PC-3 (cell line): ENCODE measurements around the gene KCNG2. TPM values are rescaled to one million over a fixed set of nuclear protein-coding genes. Genes with fewer than 3 reads are reported as not detected.

ENCODE experiments used
- ATAC-seq: fragments of 200-7000 bp; cut with Tn5 transposase; 2 replicates; pipeline ENCODE4 v1.9.1; 2020; ENCODE audit warnings: mild to moderate bottlenecking, moderate library complexity
- BruUV-seq: library from RNA; stranded (reverse); fragments of 400-500 nt; replicated peaks from 2 replicates; lab custom pipeline; 2021; lab: Mats Ljungman, UMichigan
- CTCF ChIA-PET: fragments of 300-600 bp; sonication (Branson Sonifier 250); formaldehyde crosslinking; loops from one replicate; lab custom pipeline; 2022; ENCODE audit warnings: antibody characterized with exemption; lab: Charles Lee
- POLR2A ChIA-PET: fragments of 300-600 bp; sonication (Branson Sonifier 250); formaldehyde crosslinking; loops from one replicate; lab custom pipeline; 2022; ENCODE audit warnings: antibody characterized with exemption; ENCODE audit not compliant: unreplicated experiment; lab: Charles Lee
- DNase-seq: peaks from one replicate; pipeline ENCODE4 v3.0.0-alpha.2; 2015
- H2AFZ ChIP-seq: fragments of 300-600 bp; sonication (generic); 2 replicates; pipeline ENCODE4 v1.6.0; 2016; ENCODE audit warnings: antibody characterized with exemption, low read length
- H3F3A ChIP-seq: fragments of 300-600 bp; sonication (generic); one replicate; pipeline ENCODE4 v1.6.0; 2017; ENCODE audit warnings: antibody characterized with exemption, low read length, control low read depth, mild to moderate bottlenecking; ENCODE audit not compliant: unreplicated experiment
- H3K27ac ChIP-seq: fragments of 300-600 bp; sonication (generic); 2 replicates; pipeline ENCODE4 v1.5.1; 2016; ENCODE audit warnings: mild to moderate bottlenecking, low read length
- H3K27me3 ChIP-seq: fragments of 300-600 bp; sonication (generic); 2 replicates; pipeline ENCODE4 v1.6.1; 2016; ENCODE audit warnings: low read length, mixed read lengths
- H3K36me3 ChIP-seq: fragments of 300-600 bp; sonication (generic); 2 replicates; pipeline ENCODE4 v1.6.1; 2016; ENCODE audit warnings: low read depth, mixed run types, low read length, mixed read lengths
- H3K4me1 ChIP-seq: fragments of 300-600 bp; sonication (generic); 2 replicates; pipeline ENCODE4 v1.5.1; 2016; ENCODE audit warnings: low read length; ENCODE audit not compliant: insufficient read depth
- H3K4me2 ChIP-seq: fragments of 300-600 bp; sonication (generic); 2 replicates; pipeline ENCODE4 v1.6.0; 2016; ENCODE audit warnings: low read length
- H3K4me3 ChIP-seq: fragments of 300-600 bp; sonication (generic); 2 replicates; pipeline ENCODE4 v1.5.1; 2016; ENCODE audit warnings: mild to moderate bottlenecking, low read length, mixed read lengths
- H3K79me2 ChIP-seq: fragments of 300-600 bp; sonication (generic); 2 replicates; pipeline ENCODE4 v1.6.1; 2017; ENCODE audit warnings: low read length, mixed read lengths
- H3K9ac ChIP-seq: fragments of 300-600 bp; sonication (generic); 2 replicates; pipeline ENCODE4 v1.6.0; 2016; ENCODE audit warnings: mild to moderate bottlenecking, low read length
- H3K9me2 ChIP-seq: fragments of 300-600 bp; sonication (generic); replicated peaks from 2 replicates; pipeline ENCODE4 v1.6.1; 2016; ENCODE audit warnings: mixed run types, low read length, mixed read lengths
- H3K9me3 ChIP-seq: fragments of 300-600 bp; sonication (generic); 2 replicates; pipeline ENCODE4 v1.6.1; 2016; ENCODE audit warnings: low read length, mixed read lengths
- H4K20me1 ChIP-seq: fragments of 300-600 bp; sonication (generic); 2 replicates; pipeline ENCODE4 v1.6.1; 2016; ENCODE audit warnings: low read length, mixed read lengths
- EZH2 ChIP-seq: fragments of 300-600 bp; sonication (generic); IDR thresholded peaks from one replicate; pipeline ENCODE4 v1.6.1; 2017; ENCODE audit warnings: antibody characterized with exemption, mild to moderate bottlenecking, low read length; ENCODE audit not compliant: unreplicated experiment
- EZH2phosphoT487 ChIP-seq: fragments of 300-600 bp; sonication (generic); IDR thresholded peaks from 2 replicates; pipeline ENCODE4 v1.6.1; 2018; ENCODE audit warnings: mild to moderate bottlenecking, antibody characterized with exemption, low read length, borderline replicate concordance
- intact Hi-C: fragments of 100-400 bp; cut with micrococcal nuclease; formaldehyde crosslinking; loops from 2 replicates; pipeline ENCODE4 v1.9.0; 2023
- total RNA-seq: library from RNA; depleted of rRNA; stranded (reverse); fragments of >200 nt; gene quantifications from 2 replicates; pipeline ENCODE4 v1.2.3, GENCODE V29; 2014
- TF ChIP-seq, protein P1 (sequence below): fragments of 300-600 bp; sonication (generic); conservative IDR thresholded peaks from 2 replicates; pipeline ENCODE4 v1.5.1; 2017; ENCODE audit warnings: antibody characterized with exemption, low read depth, mild to moderate bottlenecking, low read length

The KCNG2 gene
- total RNA-seq, 1 experiment from 2014 or later: not detected

DNA sequence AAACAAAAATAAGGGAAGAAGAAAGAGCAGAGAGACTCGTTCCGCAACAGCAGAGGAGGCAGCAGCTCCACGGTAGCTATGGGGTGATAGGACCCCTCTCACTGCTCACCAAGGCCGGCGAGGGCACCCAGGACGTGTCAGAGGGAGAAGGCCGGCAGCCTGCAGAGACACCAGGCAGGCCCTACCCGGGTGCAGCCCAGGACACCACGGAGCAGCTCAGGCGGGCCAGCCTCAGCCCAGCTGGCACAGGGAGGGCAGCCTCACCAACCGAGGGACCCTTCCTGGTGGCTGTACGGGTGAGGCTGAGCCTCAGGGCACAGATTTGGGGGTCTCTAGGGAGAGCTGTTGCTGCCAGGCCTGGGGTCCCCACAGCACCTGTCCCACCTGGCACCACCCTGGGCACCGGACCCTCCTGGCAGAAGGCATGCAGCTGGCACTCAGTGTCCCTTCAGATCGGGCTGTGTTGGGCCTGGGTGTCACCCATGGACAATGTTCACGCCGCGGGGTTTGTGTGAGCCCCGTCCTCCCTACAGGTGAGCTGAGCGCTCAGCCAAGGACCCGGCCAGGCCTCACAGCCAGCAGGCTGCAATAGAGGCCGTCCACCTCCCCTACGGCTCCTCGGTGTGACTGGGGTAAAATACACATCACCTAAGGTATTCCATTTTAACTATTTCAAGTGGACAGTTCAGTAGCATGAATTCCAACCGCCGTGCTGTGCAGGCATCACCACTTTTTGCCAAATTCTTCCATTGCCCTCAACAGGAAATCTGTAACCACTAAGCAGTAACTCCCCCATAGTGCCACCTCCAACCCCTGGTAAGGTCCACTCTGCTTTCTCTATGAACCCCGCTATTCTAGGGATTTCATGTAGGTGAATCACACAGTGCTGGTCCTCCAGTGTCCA is 21.6 kb downstream of the KCNG2 start:
- no peak overlapping the region for H2AFZ ChIP-seq
- no peak for TF ChIP-seq EZH2phosphoT487
- TF ChIP-seq, protein P1, sequence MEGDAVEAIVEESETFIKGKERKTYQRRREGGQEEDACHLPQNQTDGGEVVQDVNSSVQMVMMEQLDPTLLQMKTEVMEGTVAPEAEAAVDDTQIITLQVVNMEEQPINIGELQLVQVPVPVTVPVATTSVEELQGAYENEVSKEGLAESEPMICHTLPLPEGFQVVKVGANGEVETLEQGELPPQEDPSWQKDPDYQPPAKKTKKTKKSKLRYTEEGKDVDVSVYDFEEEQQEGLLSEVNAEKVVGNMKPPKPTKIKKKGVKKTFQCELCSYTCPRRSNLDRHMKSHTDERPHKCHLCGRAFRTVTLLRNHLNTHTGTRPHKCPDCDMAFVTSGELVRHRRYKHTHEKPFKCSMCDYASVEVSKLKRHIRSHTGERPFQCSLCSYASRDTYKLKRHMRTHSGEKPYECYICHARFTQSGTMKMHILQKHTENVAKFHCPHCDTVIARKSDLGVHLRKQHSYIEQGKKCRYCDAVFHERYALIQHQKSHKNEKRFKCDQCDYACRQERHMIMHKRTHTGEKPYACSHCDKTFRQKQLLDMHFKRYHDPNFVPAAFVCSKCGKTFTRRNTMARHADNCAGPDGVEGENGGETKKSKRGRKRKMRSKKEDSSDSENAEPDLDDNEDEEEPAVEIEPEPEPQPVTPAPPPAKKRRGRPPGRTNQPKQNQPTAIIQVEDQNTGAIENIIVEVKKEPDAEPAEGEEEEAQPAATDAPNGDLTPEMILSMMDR: no peak
- TF ChIP-seq EZH2: no peak
- no TSS peak for BruUV-seq
- H3K36me3 ChIP-seq: no peaks in the 10 kb centered on the region
- POLR2A ChIA-PET: no interaction called here
- H3K9me3 ChIP-seq: no peaks in the 10 kb centered on the region
- no peak overlapping the region for H3K4me3 ChIP-seq
- H3K4me2 ChIP-seq: no peak overlapping the region
- H3F3A ChIP-seq: no peaks in the 10 kb centered on the region
- DNase-seq: no peak
- H3K9me2 ChIP-seq: no peaks in the 10 kb centered on the region
- H3K9ac ChIP-seq: no peak overlapping the region
- no peak overlapping the region for H3K27ac ChIP-seq
- intact Hi-C loops: no loop called here
- peaks cover 5% of the 10 kb centered on the region; the same call in 1 of the 2 replicates for H3K4me1 ChIP-seq
- no peaks in the 10 kb centered on the region for H4K20me1 ChIP-seq
- H3K79me2 ChIP-seq: no peaks in the 10 kb centered on the region
- CTCF ChIA-PET: no interaction called here
- ATAC-seq: no peak
- peaks cover 9% of the 10 kb centered on the region; the same call in 1 of the 2 replicates for H3K27me3 ChIP-seq

DNA sequence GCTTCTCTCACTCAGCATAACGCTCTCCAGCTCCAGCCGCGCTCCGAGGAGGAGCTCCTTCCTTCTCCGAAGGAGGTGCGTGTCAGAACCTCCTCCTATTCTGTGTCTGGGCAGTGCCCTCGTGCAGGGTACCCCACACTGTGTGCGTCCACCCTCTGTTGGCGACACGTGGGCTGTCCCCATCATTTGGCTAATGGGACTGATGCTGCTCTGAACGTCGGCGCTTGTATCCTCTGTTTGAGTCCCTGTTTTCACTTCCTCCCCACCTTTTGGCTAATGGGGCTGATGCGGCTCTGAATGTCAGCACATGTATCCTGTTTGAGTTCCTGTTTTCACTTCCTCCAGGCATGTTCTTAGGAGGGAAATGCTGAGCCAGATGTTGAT is 22.2 kb downstream of the KCNG2 start:
- no TSS peak for BruUV-seq
- H3K27me3 ChIP-seq: 0 out of 2 replicates have a peak, but pooled peaks cover 7% of the 10 kb centered on the region
- no peak for ATAC-seq
- no peaks in the 10 kb centered on the region for H3K9me2 ChIP-seq
- DNase-seq: no peak
- no peaks in the 10 kb centered on the region for H3F3A ChIP-seq
- H3K36me3 ChIP-seq: no peaks in the 10 kb centered on the region
- no peak overlapping the region for H3K9ac ChIP-seq
- H3K79me2 ChIP-seq: no peaks in the 10 kb centered on the region
- H2AFZ ChIP-seq: no peak overlapping the region
- no peak for TF ChIP-seq EZH2
- no peak for TF ChIP-seq EZH2phosphoT487
- TF ChIP-seq, protein P1: no peak
- H3K4me2 ChIP-seq: no peak overlapping the region
- no peaks in the 10 kb centered on the region for H4K20me1 ChIP-seq
- H3K27ac ChIP-seq: no peak overlapping the region
- intact Hi-C loops: no loop called here
- ChIA-PET CTCF (no interaction called here), POLR2A (no interaction called here)
- no peaks in the 10 kb centered on the region for H3K9me3 ChIP-seq
- peaks cover 5% of the 10 kb centered on the region; the same call in 1 of the 2 replicates for H3K4me1 ChIP-seq
- no peak overlapping the region for H3K4me3 ChIP-seq

DNA sequence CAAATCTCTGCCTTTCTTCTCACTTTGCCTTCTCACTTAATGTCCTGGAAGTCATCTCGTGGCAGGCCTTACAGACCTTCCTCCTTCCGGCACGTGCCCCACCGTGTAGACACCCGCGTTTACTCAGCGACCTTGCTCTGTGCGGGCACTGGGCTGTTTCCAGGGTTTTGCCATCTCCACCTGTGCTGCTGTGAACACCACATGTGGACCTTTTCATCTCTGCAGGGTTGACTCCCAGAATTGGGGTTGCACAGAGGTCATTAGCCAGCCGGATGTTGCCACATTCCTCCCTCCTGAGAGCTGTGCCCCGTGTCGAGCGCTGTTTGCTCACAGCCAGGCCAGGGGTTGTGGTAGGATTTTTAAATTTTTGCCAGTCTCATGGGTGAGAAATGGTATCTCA is 25.4 kb downstream of the KCNG2 start:
- DNase-seq (no peak), ATAC-seq (no peak)
- Histone ChIP-seq H3K36me3 (no peaks in the 10 kb centered on the region), H3K27me3 (no peaks in the 10 kb centered on the region), H3K79me2 (no peaks in the 10 kb centered on the region), H2AFZ (no peak overlapping the region), H3K9me2 (no peaks in the 10 kb centered on the region), H3K9me3 (no peaks in the 10 kb centered on the region), H3K4me3 (no peak overlapping the region), H3K4me2 (no peak overlapping the region), H4K20me1 (no peaks in the 10 kb centered on the region), H3K9ac (no peak overlapping the region), H3K4me1 (0 out of 2 replicates have a peak, but pooled peaks cover under 1% of the 10 kb centered on the region), H3K27ac (no peak overlapping the region), H3F3A (no peaks in the 10 kb centered on the region)
- ChIA-PET CTCF (no interaction called here), POLR2A (no interaction called here)
- intact Hi-C loops: no loop called here
- TF ChIP-seq EZH2phosphoT487: no peak
- TF ChIP-seq EZH2: no peak
- BruUV-seq: no TSS peak
